BJ (cell line): ENCODE results near the gene RASGRP4. TPM values are rescaled to one million over a fixed set of nuclear protein-coding genes. Genes with fewer than 3 reads are reported as not detected.
A peak's percentile ranks its signal among the peaks of the same experiment; 100 is the strongest.

Experiments used
- CTCF ChIA-PET: fragments of 350-600 bp; formaldehyde crosslinking; extraction: SDS; loops from one replicate; lab custom pipeline; 2021; ENCODE audit warnings: antibody characterized with exemption, inconsistent platforms; lab: Yijun Ruan, JAX
- POLR2A ChIA-PET: fragments of 300-600 bp; sonication (Branson Sonifier 250); formaldehyde crosslinking; extraction: SDS; loops from one replicate; lab custom pipeline; 2021; ENCODE audit warnings: antibody characterized with exemption; lab: Charles Lee
- DNase-seq: peaks from one replicate; pipeline ENCODE4 v3.0.0-alpha.2; 2011; ENCODE audit warnings: low read depth
- H3K27me3 ChIP-seq: 2 replicates; pipeline ENCODE4 v1.6.0; 2011; ENCODE audit warnings: low read length; ENCODE audit not compliant: control insufficient read depth, insufficient read depth
- H3K36me3 ChIP-seq: 2 replicates; pipeline ENCODE4 v1.5.1; 2011; ENCODE audit warnings: low read length; ENCODE audit not compliant: control insufficient read depth, insufficient read depth
- H3K4me3 ChIP-seq: 2 replicates; pipeline ENCODE4 v1.5.1; 2011; ENCODE audit warnings: low read depth, mild to moderate bottlenecking, control low read depth, low read length
- polyA plus RNA-seq: library from polyadenylated mRNA; depleted of rRNA; stranded (reverse); fragments of >200 nt; gene quantifications from 2 replicates; pipeline ENCODE4 v1.2.3, GENCODE V29; 2011
- TF ChIP-seq, protein P1 (sequence below): IDR thresholded peaks from 2 replicates; pipeline ENCODE4 v1.5.1; 2011; ENCODE audit warnings: low read depth, mild to moderate bottlenecking, control low read depth, inconsistent platforms, low read length, moderate library complexity; ENCODE audit not compliant: insufficient read depth

Gene RASGRP4
- polyA plus RNA-seq, 1 experiment, result not detected

DNA sequence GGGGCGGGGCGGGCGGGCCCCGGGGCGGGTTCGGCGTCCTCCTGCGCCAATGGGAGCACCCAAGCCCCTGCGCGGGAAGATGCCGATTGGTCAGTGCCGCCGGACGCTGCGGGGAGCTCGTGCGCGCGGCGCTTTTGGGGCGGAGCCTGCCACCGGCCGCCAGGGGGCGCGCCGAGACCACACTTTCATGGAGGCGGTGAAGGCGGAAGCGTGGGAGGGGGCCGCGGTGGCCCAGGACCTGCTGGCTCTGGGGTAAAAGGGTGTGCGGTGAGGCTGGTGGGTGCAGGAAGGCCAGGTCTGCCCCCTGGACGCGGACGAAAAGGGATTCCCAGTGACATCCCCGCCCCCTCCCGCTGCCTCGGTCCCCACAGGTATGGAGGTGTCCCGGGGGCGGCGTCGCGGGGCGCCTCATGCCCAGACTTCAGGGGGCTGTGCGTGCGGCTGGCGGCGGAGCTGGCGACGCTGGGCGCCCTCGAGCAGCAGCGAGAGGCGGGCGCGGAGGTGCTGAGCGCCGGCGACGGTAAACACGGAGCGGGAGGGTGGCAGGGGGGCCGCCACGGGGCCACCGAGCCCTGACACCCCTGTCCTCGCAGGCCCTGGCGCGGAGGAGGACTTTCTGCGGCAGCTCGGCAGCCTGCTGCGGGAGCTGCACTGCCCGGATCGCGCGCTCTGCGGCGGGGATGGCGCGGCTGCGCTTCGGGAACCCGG is 22.9 kb downstream of the RASGRP4 start, which contains the start of gene FAM98C:
FAM98C (plus strand) TSS at position 127 of the 708 bp plus-strand sequence; CDS start at position 188, 61 bp downstream.
- H3K4me3 ChIP-seq, result peak within 1 kb of the TSS; percentile 88
- H3K36me3 ChIP-seq, result peaks cover 5% of the 10 kb centered on the region; the same call in 1 of the 2 replicates
- TF ChIP-seq, protein P1, sequence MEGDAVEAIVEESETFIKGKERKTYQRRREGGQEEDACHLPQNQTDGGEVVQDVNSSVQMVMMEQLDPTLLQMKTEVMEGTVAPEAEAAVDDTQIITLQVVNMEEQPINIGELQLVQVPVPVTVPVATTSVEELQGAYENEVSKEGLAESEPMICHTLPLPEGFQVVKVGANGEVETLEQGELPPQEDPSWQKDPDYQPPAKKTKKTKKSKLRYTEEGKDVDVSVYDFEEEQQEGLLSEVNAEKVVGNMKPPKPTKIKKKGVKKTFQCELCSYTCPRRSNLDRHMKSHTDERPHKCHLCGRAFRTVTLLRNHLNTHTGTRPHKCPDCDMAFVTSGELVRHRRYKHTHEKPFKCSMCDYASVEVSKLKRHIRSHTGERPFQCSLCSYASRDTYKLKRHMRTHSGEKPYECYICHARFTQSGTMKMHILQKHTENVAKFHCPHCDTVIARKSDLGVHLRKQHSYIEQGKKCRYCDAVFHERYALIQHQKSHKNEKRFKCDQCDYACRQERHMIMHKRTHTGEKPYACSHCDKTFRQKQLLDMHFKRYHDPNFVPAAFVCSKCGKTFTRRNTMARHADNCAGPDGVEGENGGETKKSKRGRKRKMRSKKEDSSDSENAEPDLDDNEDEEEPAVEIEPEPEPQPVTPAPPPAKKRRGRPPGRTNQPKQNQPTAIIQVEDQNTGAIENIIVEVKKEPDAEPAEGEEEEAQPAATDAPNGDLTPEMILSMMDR, result peak; percentile 74
- peak; percentile 65 for DNase-seq
- ChIA-PET CTCF (interaction anchor here (0.5 to 3.8 kb wide), 49 partner anchors 10 to 619 kb away, joined by 3 to 47 read pairs (median 4); partner anchors contain the start of genes ACTN4, EIF3K, GGN and HNRNPL), POLR2A (interaction anchor here (0.6 to 1.0 kb wide), 5 partner anchors 15 to 426 kb away, joined by 3 to 8 read pairs (median 4); partner anchors contain the start of genes EIF3K and GGN)
- H3K27me3 ChIP-seq, result no peaks in the 10 kb centered on the region

DNA sequence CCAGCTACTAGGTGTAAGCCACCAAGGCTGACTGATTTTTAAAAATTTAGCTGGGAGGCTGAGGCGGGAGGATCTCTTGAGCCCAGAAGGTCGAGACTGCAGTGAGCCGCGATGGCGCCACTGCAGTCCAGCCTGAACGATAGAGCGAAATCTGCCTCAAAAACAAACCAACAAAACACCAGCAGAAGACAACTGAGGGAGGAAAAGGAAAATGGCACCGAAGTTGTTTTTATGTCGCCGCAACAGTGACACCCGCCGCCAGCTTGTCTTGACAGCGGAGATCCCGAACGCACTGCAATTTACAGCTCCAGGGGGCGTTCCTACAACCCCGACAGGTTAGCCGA is 23.4 kb downstream of the RASGRP4 start:
- H3K36me3 ChIP-seq, result peaks cover 5% of the 10 kb centered on the region; the same call in 1 of the 2 replicates
- TF ChIP-seq, protein P1, result no peak
- H3K4me3 ChIP-seq, result peak overlapping the region; percentile 28
- ChIA-PET POLR2A (interaction anchor here (0.6 to 1.0 kb wide), 4 partner anchors 15 to 427 kb away, joined by 3 to 8 read pairs (median 4); partner anchors contain the start of genes EIF3K and GGN), CTCF (interaction anchor here (0.6 to 3.8 kb wide), 44 partner anchors 10 to 535 kb away, joined by 3 to 47 read pairs (median 4); partner anchors contain the start of genes ACTN4, EIF3K, GGN and HNRNPL)
- DNase-seq, result no peak
- no peaks in the 10 kb centered on the region for H3K27me3 ChIP-seq

DNA sequence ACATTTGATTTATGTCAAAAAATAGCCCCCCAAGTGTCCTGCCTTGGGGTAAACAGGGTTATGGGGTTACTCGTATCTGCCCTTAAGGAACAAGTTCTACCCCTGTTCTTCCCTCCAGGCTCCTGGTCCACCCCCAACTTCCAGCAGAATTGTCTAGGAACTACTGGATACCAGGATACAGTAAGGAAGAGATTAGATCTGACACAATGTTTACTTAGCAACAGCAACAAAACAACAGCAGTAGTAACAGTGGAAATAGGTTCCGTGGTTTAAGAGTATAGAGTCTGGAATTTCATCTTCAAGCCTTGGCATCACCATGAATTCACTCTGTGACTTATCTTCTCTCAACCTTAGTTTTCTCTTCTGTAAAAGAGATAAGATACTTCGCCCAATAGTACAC is 24.9 kb downstream of the RASGRP4 start:
- Histone ChIP-seq H3K4me3 (no peak overlapping the region), H3K27me3 (no peaks in the 10 kb centered on the region), H3K36me3 (0 out of 2 replicates have a peak, but pooled peaks cover 2% of the 10 kb centered on the region)
- CTCF ChIA-PET, result no interaction called here
- POLR2A ChIA-PET, result no interaction called here
- no peak for DNase-seq
- TF ChIP-seq, protein P1, result no peak

DNA sequence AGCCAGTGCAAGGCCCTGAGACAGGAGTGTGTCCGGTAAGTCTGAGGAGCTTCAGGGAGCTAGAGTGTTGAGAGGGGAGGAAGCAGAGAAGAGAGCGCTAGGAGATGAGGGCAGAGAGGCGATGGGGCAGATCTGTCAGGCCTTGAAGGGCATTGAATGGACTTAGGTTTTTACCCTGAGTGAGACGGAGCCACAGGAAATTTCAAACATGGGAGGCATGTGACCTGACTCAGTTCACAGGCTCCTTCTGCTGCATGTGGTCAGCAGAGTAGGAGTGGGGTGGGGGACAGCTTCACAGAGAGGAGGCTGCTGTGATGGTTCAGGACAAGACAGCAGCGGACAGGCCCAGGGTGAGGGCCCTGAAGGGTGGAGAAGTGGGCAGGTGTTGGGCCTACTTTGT is 25.7 kb downstream of the RASGRP4 start:
- ChIA-PET CTCF (interaction anchor here (0.8 kb wide), 1 partner anchor 235 kb away, joined by 4 read pairs; no protein-coding TSS in a partner anchor), POLR2A (no interaction called here)
- no peak for DNase-seq
- TF ChIP-seq, protein P1, result no peak
- no peak overlapping the region for H3K4me3 ChIP-seq
- H3K36me3 ChIP-seq, result peaks cover 2% of the 10 kb centered on the region; the same call in 1 of the 2 replicates
- no peaks in the 10 kb centered on the region for H3K27me3 ChIP-seq

DNA sequence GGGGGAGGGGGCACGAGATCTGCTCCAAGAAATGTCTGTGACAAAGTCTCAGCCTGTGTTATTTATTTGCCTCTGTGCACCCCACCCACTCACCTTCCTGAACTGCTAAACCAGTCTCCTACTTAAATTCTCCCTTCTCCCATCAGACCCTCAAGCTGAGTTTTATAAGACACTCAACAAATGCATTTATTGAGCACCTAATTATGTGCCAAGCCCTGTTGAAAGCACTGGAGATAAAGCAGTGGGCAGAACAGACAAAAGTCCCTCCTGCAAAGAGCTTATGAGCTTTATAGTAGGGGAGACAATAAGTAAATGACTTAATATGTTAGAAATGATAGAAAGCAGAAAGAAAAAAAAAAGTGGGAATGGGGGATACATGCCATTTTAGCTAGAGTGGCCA is 26.5 kb downstream of the RASGRP4 start:
- ChIA-PET CTCF (interaction anchor here (0.8 kb wide), 1 partner anchor 236 kb away, joined by 4 read pairs; no protein-coding TSS in a partner anchor), POLR2A (no interaction called here)

More for the DNA sequence above, 26.5 kb downstream of the RASGRP4 start:
- Histone ChIP-seq H3K4me3 (no peak overlapping the region), H3K36me3 (no peaks in the 10 kb centered on the region; the same call in 1 of the 2 replicates), H3K27me3 (no peaks in the 10 kb centered on the region)
- TF ChIP-seq, protein P1, result no peak
- no peak for DNase-seq
